Left renal pelvis (tissue), 4 donors: ENCODE measurements around the gene CLCN5. TPM values are rescaled to one million over a fixed set of nuclear protein-coding genes. Genes with fewer than 3 reads are reported as not detected.
"Not testable (repeated sequence)": the region's sequence is repeated elsewhere in the genome, so short reads cannot be mapped to it uniquely, and the experiment has no call there.

Source experiments
- DNase-seq, 4 donors: peaks; one replicate each; pipeline ENCODE4 v3.0.0-alpha.2; 2013; ENCODE audit warnings: low read depth in 4 of 4, low spot score in 3 of 4
- polyA plus RNA-seq, 4 donors: library from polyadenylated mRNA; unstranded; fragments of 120-200 nt; gene quantifications; one replicate each; pipeline ENCODE4 v1.2.1, GENCODE V29; 2013; ENCODE audit not compliant: insufficient read length in 4 of 4

The CLCN5 gene
- polyA plus RNA-seq, 4 donors = 46.1 to 86.8 (median 79.2) TPM

GRCh38 chrX:49993661-49994060 is 71.3 kb downstream of the CLCN5 start:
- no peak for DNase-seq

GRCh38 chrX:49995107-49995731 is 72.8 kb downstream of the CLCN5 start:
- no peak for DNase-seq

- DNase-seq = no peak
Observed at GRCh38 chrX:49995795-49996455, 73.5 kb downstream of the CLCN5 start.

GRCh38 chrX:49996474-49996873 is 74.1 kb downstream of the CLCN5 start:
- no peak for DNase-seq

- no peak for DNase-seq
Observed at GRCh38 chrX:49999087-49999486, 76.7 kb downstream of the CLCN5 start.

- DNase-seq = no peak
Observed at GRCh38 chrX:50000937-50001542, 78.6 kb downstream of the CLCN5 start.

- no peak for DNase-seq
Observed at GRCh38 chrX:50002067-50002714, 79.8 kb downstream of the CLCN5 start.

- no peak for DNase-seq
Observed at GRCh38 chrX:50003467-50003866, 81.1 kb downstream of the CLCN5 start.

GRCh38 chrX:50003927-50004326 is 81.5 kb downstream of the CLCN5 start:
- no peak for DNase-seq

GRCh38 chrX:50025591-50025990 is 103.2 kb downstream of the CLCN5 start:
- not testable (repeated sequence) for DNase-seq

- no peak for DNase-seq
Observed at GRCh38 chrX:50035126-50035525, 112.7 kb downstream of the CLCN5 start.

- DNase-seq = no peak
Observed at GRCh38 chrX:50036426-50036825, 114.0 kb downstream of the CLCN5 start.

GRCh38 chrX:50045823-50046222 is 123.4 kb downstream of the CLCN5 start:
- DNase-seq = no peak

GRCh38 chrX:50049228-50049627 is 126.8 kb downstream of the CLCN5 start:
- DNase-seq = no peak

GRCh38 chrX:50054147-50054546 is 131.8 kb downstream of the CLCN5 start:
- DNase-seq = no peak

- DNase-seq = no peak
Observed at GRCh38 chrX:50066318-50066937, 144.0 kb downstream of the CLCN5 start.

- peak in 1 of 4 donors; percentile 35 for DNase-seq
Observed at GRCh38 chrX:50067435-50068284, 145.3 kb downstream of the CLCN5 start.

GRCh38 chrX:50068285-50068563 is 145.8 kb downstream of the CLCN5 start:
- no peak for DNase-seq

GRCh38 chrX:50068893-50069292 is 146.5 kb downstream of the CLCN5 start:
- no peak for DNase-seq

- no peak for DNase-seq
Observed at GRCh38 chrX:50071494-50071893, 149.1 kb downstream of the CLCN5 start.
